Body of pancreas (tissue), 4 donors: Measurements from ENCODE around the gene ZNF71. TPM values are rescaled to one million over a fixed set of nuclear protein-coding genes. Genes with fewer than 3 reads are reported as not detected.

Experiments
- ATAC-seq: fragments of 150-250 bp; one replicate; pipeline ENCODE4 v1.9.1; 2016
- DNase-seq, 4 donors: peaks; one replicate each; pipeline ENCODE4 v3.0.0-alpha.2; 2019
- H3K27ac ChIP-seq, 4 donors: fragments of 200-600 bp; sonication (generic); 1 replicate in 3 of 4; 2 replicates in 1 of 4; pipeline versions ENCODE4 v1.5.1 to v1.6.1; 2016 to 2019; ENCODE audit warnings: mild to moderate bottlenecking in 1 of 4, mixed read lengths in 1 of 4, moderate library complexity in 1 of 4
- H3K27me3 ChIP-seq, 2 donors: fragments of 200-600 bp; sonication (generic); one replicate each; pipeline ENCODE4 v1.6.0; 2016; ENCODE audit warnings: mild to moderate bottlenecking in 1 of 2
- H3K36me3 ChIP-seq, 2 donors: fragments of 200-600 bp; sonication (generic); replicated peaks in 1 of 2; 2 replicates each; pipeline ENCODE4 v1.5.1; 2016; ENCODE audit warnings: low read depth in 2 of 2; ENCODE audit not compliant: insufficient read depth in 1 of 2
- H3K4me1 ChIP-seq: fragments of 200-600 bp; sonication (generic); one replicate; pipeline ENCODE4 v1.6.0; 2016
- H3K4me3 ChIP-seq, 2 donors: fragments of 200-600 bp; sonication (generic); 1 replicate in 1 of 2; 2 replicates in 1 of 2; pipeline ENCODE4 v1.5.1; 2016 to 2019
- H3K9me3 ChIP-seq, 3 donors: fragments of 200-600 bp; sonication (generic); 1 replicate in 2 of 3; 2 replicates in 1 of 3; pipeline ENCODE4 v1.5.1; 2016
- POLR2A ChIP-seq, 3 donors: fragments of 450-650 bp; IDR thresholded peaks; one replicate each; pipeline ENCODE4 v1.6.1; 2016; ENCODE audit warnings: antibody characterized with exemption in 3 of 3, mild to moderate bottlenecking in 2 of 3
- WGBS, 2 donors: methylation state at CpG; one replicate each; pipeline ENCODE4 v1.1.5; 2017; 5-methylcytosine and 5-hydroxymethylcytosine counted together
- intact Hi-C: fragments of 100-400 bp; cut with DNase I; formaldehyde crosslinking; loops from one replicate; pipeline ENCODE4 v1.15.1; 2023
- total RNA-seq, 2 donors: library from RNA; depleted of rRNA; stranded (reverse); fragments of >200 nt; gene quantifications; one replicate each; pipeline ENCODE4 v1.1.0, GENCODE V29; 2016
- TF ChIP-seq, protein P1 (sequence below), 7 experiments: fragments of 450-650 bp in 4 of 7; fragments of 200-600 bp in 3 of 7; sonication (generic) in 3 of 7; IDR thresholded peaks; one replicate each; pipeline ENCODE4 v1.5.1; 2016 to 2019; ENCODE audit warnings: antibody characterized with exemption in 7 of 7

The ZNF71 gene
- total RNA-seq, 2 donors from 2014 or later: 4.9 to 7.0 TPM

DNA sequence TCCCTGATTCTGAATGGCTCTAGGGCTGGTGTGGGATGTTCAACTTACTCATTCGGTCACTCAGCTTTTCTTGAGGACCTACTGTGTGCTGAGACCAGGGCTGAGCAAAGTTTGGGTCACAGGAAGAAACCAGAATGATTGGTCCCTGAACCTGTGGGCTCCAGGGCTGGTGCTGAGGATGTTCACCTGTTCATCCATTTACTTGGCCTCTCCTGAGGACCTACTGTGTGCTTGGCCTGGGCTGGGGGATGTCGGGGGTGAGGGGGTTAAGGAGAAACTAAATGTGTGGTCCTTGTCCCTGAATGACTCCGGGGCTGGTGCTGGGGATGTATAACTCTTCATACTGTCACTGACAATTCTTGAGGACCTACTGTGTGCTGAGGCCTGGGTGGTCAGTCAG lies 66.1 kb downstream of the ZNF71 start:
- Histone ChIP-seq H3K4me1 (no peaks in the 10 kb centered on the region), H3K9me3 (peaks cover 0 to 6% (median 0%) of the 10 kb centered on the region in 3 donors), H3K27me3 (no peaks in the 10 kb centered on the region), H3K4me3 (no peak overlapping the region), H3K36me3 (no peaks in the 10 kb centered on the region), H3K27ac (no peak overlapping the region)
- ATAC-seq (no peak), DNase-seq (no peak)
- WGBS, 2 donors: 90 to 91% methylated on average over 3 of the region's 3 CpGs
- no peak for TF ChIP-seq POLR2A (IDR thresholded peaks at IDR 0.05)
- TF ChIP-seq, protein P1, sequence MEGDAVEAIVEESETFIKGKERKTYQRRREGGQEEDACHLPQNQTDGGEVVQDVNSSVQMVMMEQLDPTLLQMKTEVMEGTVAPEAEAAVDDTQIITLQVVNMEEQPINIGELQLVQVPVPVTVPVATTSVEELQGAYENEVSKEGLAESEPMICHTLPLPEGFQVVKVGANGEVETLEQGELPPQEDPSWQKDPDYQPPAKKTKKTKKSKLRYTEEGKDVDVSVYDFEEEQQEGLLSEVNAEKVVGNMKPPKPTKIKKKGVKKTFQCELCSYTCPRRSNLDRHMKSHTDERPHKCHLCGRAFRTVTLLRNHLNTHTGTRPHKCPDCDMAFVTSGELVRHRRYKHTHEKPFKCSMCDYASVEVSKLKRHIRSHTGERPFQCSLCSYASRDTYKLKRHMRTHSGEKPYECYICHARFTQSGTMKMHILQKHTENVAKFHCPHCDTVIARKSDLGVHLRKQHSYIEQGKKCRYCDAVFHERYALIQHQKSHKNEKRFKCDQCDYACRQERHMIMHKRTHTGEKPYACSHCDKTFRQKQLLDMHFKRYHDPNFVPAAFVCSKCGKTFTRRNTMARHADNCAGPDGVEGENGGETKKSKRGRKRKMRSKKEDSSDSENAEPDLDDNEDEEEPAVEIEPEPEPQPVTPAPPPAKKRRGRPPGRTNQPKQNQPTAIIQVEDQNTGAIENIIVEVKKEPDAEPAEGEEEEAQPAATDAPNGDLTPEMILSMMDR (IDR thresholded peaks at IDR 0.05): no peak
- intact Hi-C loops: no loop called here

DNA sequence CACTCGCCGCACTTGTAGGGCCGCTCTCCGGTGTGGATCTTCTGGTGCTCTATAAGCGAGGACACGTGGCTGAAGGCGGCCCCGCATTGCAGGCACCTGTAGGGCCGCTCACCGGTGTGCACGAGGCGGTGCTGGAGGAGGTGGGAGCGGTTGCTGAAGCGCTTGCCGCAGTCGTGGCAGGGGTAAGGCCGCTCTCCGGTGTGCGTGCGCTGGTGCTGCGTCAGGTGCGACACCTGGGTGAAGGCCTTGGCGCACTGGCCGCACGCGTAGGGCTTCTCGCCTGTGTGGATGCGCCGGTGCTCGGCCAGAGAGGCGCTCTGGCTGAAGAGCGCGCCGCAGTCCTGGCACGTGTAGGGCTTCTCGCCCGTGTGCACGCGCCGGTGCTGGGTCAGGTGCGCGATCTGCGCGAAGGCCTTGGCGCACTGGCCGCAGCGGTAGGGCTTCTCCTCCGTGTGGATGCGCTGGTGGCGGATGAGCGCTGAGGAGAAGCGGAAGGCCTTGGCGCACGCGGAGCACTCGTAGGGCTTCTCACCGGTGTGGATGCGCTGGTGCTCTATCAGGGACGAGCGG lies 68.9 kb downstream of the ZNF71 start:
- Histone ChIP-seq H3K4me3 (no peak overlapping the region), H3K36me3 (no peaks in the 10 kb centered on the region), H3K27me3 (no peaks in the 10 kb centered on the region), H3K4me1 (no peaks in the 10 kb centered on the region), H3K27ac (no peak overlapping the region), H3K9me3 (peaks cover 0 to 6% (median 0%) of the 10 kb centered on the region in 3 donors)
- intact Hi-C loops: no loop called here
- DNase-seq: no peak
- ATAC-seq: no peak
- WGBS, 2 donors: 90 to 93% methylated on average over 49 to 55 of the region's 60 CpGs
- TF ChIP-seq, protein P1 (IDR thresholded peaks at IDR 0.05): no peak
- no peak for TF ChIP-seq POLR2A (IDR thresholded peaks at IDR 0.05)

DNA sequence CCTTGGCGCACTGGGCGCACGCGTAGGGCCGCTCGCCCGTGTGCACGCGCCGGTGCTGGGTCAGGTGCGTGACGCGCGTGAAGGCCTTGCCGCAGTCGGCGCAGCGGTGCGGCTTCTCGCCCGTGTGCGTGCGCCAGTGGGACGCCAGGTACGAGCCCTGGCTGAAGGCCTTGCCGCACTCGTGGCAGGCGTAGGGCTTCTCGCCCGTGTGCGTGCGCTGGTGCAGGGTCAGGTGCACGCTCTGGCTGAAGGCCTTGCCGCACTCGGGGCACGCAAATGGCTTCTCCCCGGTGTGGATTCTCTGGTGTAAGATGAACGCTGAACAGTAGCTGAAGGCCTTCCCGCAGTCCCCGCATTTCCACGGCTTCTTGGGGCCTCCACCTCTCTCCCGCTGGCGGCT lies 69.4 kb downstream of the ZNF71 start:
- H3K36me3 ChIP-seq: no peaks in the 10 kb centered on the region
- TF ChIP-seq, protein P1 (IDR thresholded peaks at IDR 0.05): no peak
- TF ChIP-seq POLR2A (IDR thresholded peaks at IDR 0.05): no peak
- H3K4me3 ChIP-seq: no peak overlapping the region
- no peak for DNase-seq
- no peak overlapping the region for H3K27ac ChIP-seq
- intact Hi-C loops: no loop called here
- no peaks in the 10 kb centered on the region for H3K27me3 ChIP-seq
- ATAC-seq: no peak
- no peaks in the 10 kb centered on the region for H3K4me1 ChIP-seq
- peaks cover 0 to 6% (median 0%) of the 10 kb centered on the region in 3 donors for H3K9me3 ChIP-seq
- 89 to 95% methylated on average over 10 to 41 of the region's 43 CpGs for WGBS, 2 donors

DNA sequence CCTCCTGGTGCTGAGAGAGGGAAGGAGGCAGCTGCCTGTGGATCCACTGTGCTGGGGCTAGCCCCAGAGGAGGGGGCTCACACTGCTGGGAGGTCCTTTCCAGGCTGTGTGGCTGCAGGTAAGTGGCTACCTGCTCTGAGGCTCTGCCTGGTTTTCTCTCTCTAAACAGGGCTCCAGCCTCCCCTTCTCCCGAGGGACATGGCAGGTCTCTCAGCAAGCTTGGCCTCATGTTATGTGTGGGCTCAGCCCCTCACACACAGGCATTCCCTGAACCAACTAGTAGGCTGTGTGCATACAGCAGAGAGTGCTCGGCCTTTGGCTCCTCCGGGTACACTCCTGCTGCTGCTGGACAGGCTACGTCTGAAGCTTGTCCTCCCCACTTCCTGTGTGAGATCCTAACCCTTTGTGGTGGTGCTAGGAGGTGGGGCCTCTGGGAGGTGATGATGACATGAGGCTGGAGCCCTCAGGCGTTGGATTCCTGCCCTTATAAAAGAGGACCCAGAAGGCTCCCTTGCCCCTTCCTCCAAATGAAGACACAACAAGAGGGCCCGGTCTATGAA lies 72.3 kb downstream of the ZNF71 start:
- Histone ChIP-seq H3K27me3 (no peaks in the 10 kb centered on the region), H3K4me3 (no peak overlapping the region), H3K27ac (no peak overlapping the region), H3K9me3 (peaks cover 0 to 6% (median 0%) of the 10 kb centered on the region in 3 donors), H3K4me1 (peaks cover 10% of the 10 kb centered on the region), H3K36me3 (no peaks in the 10 kb centered on the region)
- 77 to 83% methylated on average over 5 to 6 of the region's 6 CpGs for WGBS, 2 donors
- DNase-seq: no peak
- TF ChIP-seq, protein P1 (IDR thresholded peaks at IDR 0.05): no peak
- no peak for TF ChIP-seq POLR2A (IDR thresholded peaks at IDR 0.05)
- no peak for ATAC-seq
- intact Hi-C loops: no loop called here

DNA sequence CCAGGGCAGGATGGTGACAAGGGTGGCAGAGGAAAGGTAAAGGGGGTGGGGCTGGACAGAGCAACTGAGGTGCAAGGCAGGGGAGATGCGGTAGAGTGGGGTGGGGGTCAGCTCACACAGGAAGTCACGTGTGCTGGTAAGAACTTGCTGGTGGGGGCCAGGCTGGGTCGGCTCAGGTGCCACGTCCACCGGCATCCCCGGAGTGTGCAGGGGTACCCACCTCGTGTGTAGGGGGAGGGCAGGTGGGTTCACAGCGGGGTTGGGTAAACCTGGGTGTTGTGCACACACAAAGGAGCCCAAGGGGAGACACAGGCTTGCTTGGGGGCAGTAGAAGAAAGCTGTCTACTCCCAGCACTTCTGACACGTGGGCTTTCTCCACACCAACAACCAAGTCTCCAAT lies 73.6 kb downstream of the ZNF71 start:
- peaks cover 0 to 4% (median 0%) of the 10 kb centered on the region in 3 donors for H3K9me3 ChIP-seq
- DNase-seq: no peak
- intact Hi-C loops: no loop called here
- TF ChIP-seq POLR2A (IDR thresholded peaks at IDR 0.05): no peak
- TF ChIP-seq, protein P1 (IDR thresholded peaks at IDR 0.05): no peak
- no peaks in the 10 kb centered on the region for H3K27me3 ChIP-seq
- 81 to 84% methylated on average over 9 of the region's 9 CpGs for WGBS, 2 donors
- H3K36me3 ChIP-seq: no peaks in the 10 kb centered on the region
- no peak overlapping the region for H3K27ac ChIP-seq
- peaks cover 10% of the 10 kb centered on the region for H3K4me1 ChIP-seq
- ATAC-seq: no peak
- no peak overlapping the region for H3K4me3 ChIP-seq
